CD4-positive, alpha-beta T cell (primary cell): ENCODE results near the gene VIT. TPM values are rescaled to one million over a fixed set of nuclear protein-coding genes. Genes with fewer than 3 reads are reported as not detected.

Experiments
- ATAC-seq: fragments of 200-7000 bp; cut with Tn5 transposase; one replicate; pipeline ENCODE4 v1.10.0; 2022; ENCODE audit warnings: mild to moderate bottlenecking; ENCODE audit not compliant: poor library complexity
- CTCF ChIA-PET: fragments of 350-600 bp; sonication (Branson Sonifier 250); formaldehyde crosslinking; loops from one replicate; lab custom pipeline; 2021; ENCODE audit warnings: antibody characterized with exemption, inconsistent platforms; lab: Charles Lee
- POLR2A ChIA-PET: fragments of 350-600 bp; sonication (Branson Sonifier 250); formaldehyde crosslinking; loops from one replicate; lab custom pipeline; 2021; ENCODE audit warnings: antibody characterized with exemption, inconsistent platforms; lab: Charles Lee
- DNase-seq, 14 experiments: peaks; one replicate each; pipeline ENCODE4 v3.0.0-alpha.2; 2013 to 2020; ENCODE audit warnings: mixed read lengths in 2 of 14
- H3K27ac ChIP-seq, 2 donors: one replicate each; pipeline versions ENCODE4 v1.5.1 to v1.7.0; 2013; ENCODE audit warnings: low read length in 2 of 2, low read depth in 1 of 2, mild to moderate bottlenecking in 1 of 2
- H3K27me3 ChIP-seq, 2 experiments: 1 replicate in 1 of 2; 2 replicates in 1 of 2; pipeline versions ENCODE4 v1.6.1 to v1.7.0; 2013; ENCODE audit warnings: low read length in 2 of 2, control low read depth in 1 of 2, mild to moderate bottlenecking in 1 of 2, moderate library complexity in 1 of 2; ENCODE audit not compliant: insufficient read depth in 2 of 2, control insufficient read depth in 1 of 2
- H3K36me3 ChIP-seq: one replicate; pipeline ENCODE4 v1.6.1; 2013; ENCODE audit warnings: low read length, control low read depth; ENCODE audit not compliant: insufficient read depth
- H3K4me1 ChIP-seq: one replicate; pipeline ENCODE4 v1.6.1; 2013; ENCODE audit warnings: low read length, control low read depth; ENCODE audit not compliant: insufficient read depth
- H3K4me3 ChIP-seq: one replicate; pipeline ENCODE4 v1.5.1; 2013; ENCODE audit warnings: mild to moderate bottlenecking, low read length, moderate library complexity
- H3K9me3 ChIP-seq, 2 experiments: 1 replicate in 1 of 2; 2 replicates in 1 of 2; pipeline versions ENCODE4 v1.6.1 to v1.7.0; 2013; ENCODE audit warnings: low read length in 2 of 2, mild to moderate bottlenecking in 2 of 2, control low read depth in 1 of 2, moderate library complexity in 1 of 2; ENCODE audit not compliant: control insufficient read depth in 1 of 2, insufficient read depth in 1 of 2
- H3K27ac Mint-ChIP-seq: one replicate; pipeline ENCODE4 v1.8.0; 2020; ENCODE audit warnings: mixed read lengths
- H3K27me3 Mint-ChIP-seq: one replicate; pipeline ENCODE4 v1.8.0; 2021; ENCODE audit warnings: mixed read lengths
- H3K36me3 Mint-ChIP-seq: one replicate; pipeline ENCODE4 v1.8.0; 2021; ENCODE audit warnings: low read depth, mixed read lengths
- H3K4me1 Mint-ChIP-seq: one replicate; pipeline ENCODE4 v1.8.0; 2021; ENCODE audit warnings: low read depth, mixed read lengths
- H3K4me3 Mint-ChIP-seq: one replicate; pipeline ENCODE4 v1.8.0; 2020; ENCODE audit warnings: mild to moderate bottlenecking, mixed read lengths
- H3K9me3 Mint-ChIP-seq: one replicate; pipeline ENCODE4 v1.8.0; 2020; ENCODE audit warnings: mixed read lengths
- CTCF ChIP-seq: fragments of 200-600 bp; IDR thresholded peaks from one replicate; pipeline ENCODE4 v1.8.0; 2022; ENCODE audit warnings: antibody characterized with exemption, mild to moderate bottlenecking
- intact Hi-C, 2 experiments: fragments of 100-400 bp; cut with DNase I in 1 of 2; cut with micrococcal nuclease in 1 of 2; formaldehyde crosslinking; loops; one replicate each; pipeline versions ENCODE4 v1.15.1 to v1.9.0; 2023 to 2025; cut with DNase I, micrococcal nuclease
- total RNA-seq, 174 experiments: library from RNA in 2 of 174; stranded (reverse) in 2 of 174; gene quantifications; one replicate each; pipeline ENCODE4 v1.2.3 and lab custom pipeline; 2021 to 2026

The VIT gene
- total RNA-seq, 2 experiments from 2014 or later: not detected

- intact Hi-C loops: no loop called here
- no peaks in the 10 kb centered on the region for H3K36me3 ChIP-seq
- ChIA-PET CTCF (interaction anchor here (0.7 kb wide), 1 partner anchor 573 kb away, joined by 4 read pairs; no protein-coding TSS in a partner anchor), POLR2A (interaction anchor here (0.7 kb wide), 1 partner anchor 90 kb away, joined by 4 read pairs; no protein-coding TSS in a partner anchor)
- H3K4me1 ChIP-seq: no peaks in the 10 kb centered on the region
- no peaks in the 10 kb centered on the region for H3K9me3 ChIP-seq
- no peaks in the 10 kb centered on the region for H3K27me3 ChIP-seq
- no peaks in the 10 kb centered on the region for H3K9me3 Mint-ChIP-seq
- H3K27ac Mint-ChIP-seq: no peak overlapping the region
- no peaks in the 10 kb centered on the region for H3K36me3 Mint-ChIP-seq
- DNase-seq (no peak), ATAC-seq (no peak)
- H3K27ac ChIP-seq: no peak overlapping the region
- no peak overlapping the region for H3K4me3 Mint-ChIP-seq
- H3K4me1 Mint-ChIP-seq: no peaks in the 10 kb centered on the region
- H3K27me3 Mint-ChIP-seq: no peaks in the 10 kb centered on the region
- no peak for TF ChIP-seq CTCF
- H3K4me3 ChIP-seq: no peak overlapping the region
Observed at GRCh38 chr2:36653967-36654694, 42.4 kb upstream of the VIT start.

GRCh38 chr2:36655453-36655852 lies 41.1 kb upstream of the VIT start:
- Mint-ChIP-seq H3K27me3 (no peaks in the 10 kb centered on the region), H3K36me3 (no peaks in the 10 kb centered on the region), H3K4me1 (no peaks in the 10 kb centered on the region), H3K9me3 (no peaks in the 10 kb centered on the region), H3K4me3 (no peak overlapping the region), H3K27ac (no peak overlapping the region)
- no peaks in the 10 kb centered on the region for H3K9me3 ChIP-seq
- H3K4me3 ChIP-seq: no peak overlapping the region
- no peaks in the 10 kb centered on the region for H3K27me3 ChIP-seq
- TF ChIP-seq CTCF: no peak
- ATAC-seq (no peak), DNase-seq (no peak)
- no peaks in the 10 kb centered on the region for H3K36me3 ChIP-seq
- H3K27ac ChIP-seq: no peak overlapping the region
- POLR2A ChIA-PET: no interaction called here
- intact Hi-C loops: no loop called here
- H3K4me1 ChIP-seq: no peaks in the 10 kb centered on the region
- CTCF ChIA-PET: no interaction called here

- no peaks in the 10 kb centered on the region for H3K4me1 Mint-ChIP-seq
- POLR2A ChIA-PET: no interaction called here
- H3K36me3 Mint-ChIP-seq: no peaks in the 10 kb centered on the region
- no peaks in the 10 kb centered on the region for H3K27me3 Mint-ChIP-seq
- no peaks in the 10 kb centered on the region for H3K9me3 Mint-ChIP-seq
- ATAC-seq (no peak), DNase-seq (no peak)
- intact Hi-C loops: no loop called here
- no peaks in the 10 kb centered on the region for H3K4me1 ChIP-seq
- no peak overlapping the region for H3K27ac Mint-ChIP-seq
- no peak overlapping the region for H3K27ac ChIP-seq
- H3K9me3 ChIP-seq: no peaks in the 10 kb centered on the region
- no peak overlapping the region for H3K4me3 Mint-ChIP-seq
- no peaks in the 10 kb centered on the region for H3K27me3 ChIP-seq
- CTCF ChIA-PET: no interaction called here
- no peaks in the 10 kb centered on the region for H3K36me3 ChIP-seq
- H3K4me3 ChIP-seq: no peak overlapping the region
- no peak for TF ChIP-seq CTCF
Observed at GRCh38 chr2:36657703-36658102, 38.8 kb upstream of the VIT start.
